GM13977 (cell line): ENCODE data around the gene KHDC1.
"Not testable (repeated sequence)": the region's sequence is repeated elsewhere in the genome, so short reads cannot be mapped to it uniquely, and the experiment has no call there.

Experiments
- DNase-seq: peaks from one replicate; pipeline ENCODE4 v3.0.0; 2012; ENCODE audit warnings: low spot score
- in situ Hi-C: fragments of 300-500 bp; cut with MboI; formaldehyde crosslinking; loops from one replicate; pipeline ENCODE4 v1.12.0; 2022; ENCODE audit warnings: low sequenced_read_pairs, low pct_unique_long_range_greater_than_20kb, mixed read lengths, inconsistent platforms; ENCODE audit not compliant: unreplicated experiment
- TF ChIP-seq, protein P1 (sequence below): IDR thresholded peaks from 2 replicates; pipeline ENCODE4 v1.5.1; 2012; ENCODE audit warnings: mild to moderate bottlenecking, control low read depth; ENCODE audit not compliant: insufficient read depth; ENCODE audit errors: extremely low read depth, missing control alignments

KHDC1 gene

DNA sequence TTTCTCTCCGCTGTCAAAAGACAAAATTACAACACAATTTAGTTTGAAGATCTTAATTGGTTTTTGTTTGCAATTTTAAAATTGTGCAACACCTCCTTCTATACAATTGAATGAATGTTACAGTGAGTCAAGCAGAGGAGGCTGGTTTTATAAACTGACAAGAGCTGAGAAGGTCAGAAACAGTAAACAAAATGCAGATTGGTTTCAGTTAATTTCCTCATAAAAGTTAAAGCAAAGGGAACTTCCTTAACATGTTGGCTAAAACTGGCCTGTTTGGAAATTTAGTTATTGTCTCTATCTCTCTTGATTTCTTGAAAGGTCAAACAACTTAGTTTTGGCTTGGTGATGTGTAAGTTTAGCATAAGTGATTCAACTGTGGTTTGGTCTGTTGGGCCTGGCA is 59.9 kb downstream of the KHDC1 start:
- DNase-seq = no peak
- TF ChIP-seq, protein P1, sequence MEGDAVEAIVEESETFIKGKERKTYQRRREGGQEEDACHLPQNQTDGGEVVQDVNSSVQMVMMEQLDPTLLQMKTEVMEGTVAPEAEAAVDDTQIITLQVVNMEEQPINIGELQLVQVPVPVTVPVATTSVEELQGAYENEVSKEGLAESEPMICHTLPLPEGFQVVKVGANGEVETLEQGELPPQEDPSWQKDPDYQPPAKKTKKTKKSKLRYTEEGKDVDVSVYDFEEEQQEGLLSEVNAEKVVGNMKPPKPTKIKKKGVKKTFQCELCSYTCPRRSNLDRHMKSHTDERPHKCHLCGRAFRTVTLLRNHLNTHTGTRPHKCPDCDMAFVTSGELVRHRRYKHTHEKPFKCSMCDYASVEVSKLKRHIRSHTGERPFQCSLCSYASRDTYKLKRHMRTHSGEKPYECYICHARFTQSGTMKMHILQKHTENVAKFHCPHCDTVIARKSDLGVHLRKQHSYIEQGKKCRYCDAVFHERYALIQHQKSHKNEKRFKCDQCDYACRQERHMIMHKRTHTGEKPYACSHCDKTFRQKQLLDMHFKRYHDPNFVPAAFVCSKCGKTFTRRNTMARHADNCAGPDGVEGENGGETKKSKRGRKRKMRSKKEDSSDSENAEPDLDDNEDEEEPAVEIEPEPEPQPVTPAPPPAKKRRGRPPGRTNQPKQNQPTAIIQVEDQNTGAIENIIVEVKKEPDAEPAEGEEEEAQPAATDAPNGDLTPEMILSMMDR = no peak
- in situ Hi-C loops = no loop called here

DNA sequence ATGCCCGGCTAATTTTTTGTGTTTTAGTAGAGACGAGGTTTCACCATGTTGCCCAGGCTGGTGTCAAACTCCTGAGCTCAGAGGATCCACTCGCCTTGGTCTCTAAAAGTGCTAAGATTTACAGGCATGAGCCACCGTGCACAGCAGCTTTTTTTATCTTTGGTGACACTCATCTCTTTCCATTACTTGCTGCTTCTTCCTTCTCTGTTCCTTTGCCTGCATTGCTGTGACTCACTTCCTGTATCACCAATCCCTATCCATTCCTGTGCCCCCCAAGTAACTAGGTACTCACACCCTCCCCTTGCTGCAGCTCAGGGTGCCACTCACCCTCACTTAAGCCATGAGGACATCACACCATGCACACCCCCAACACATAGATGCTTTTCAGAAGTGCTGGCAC is 62.3 kb downstream of the KHDC1 start:
- TF ChIP-seq, protein P1 = no peak
- in situ Hi-C loops = no loop called here
- DNase-seq = no peak

DNA sequence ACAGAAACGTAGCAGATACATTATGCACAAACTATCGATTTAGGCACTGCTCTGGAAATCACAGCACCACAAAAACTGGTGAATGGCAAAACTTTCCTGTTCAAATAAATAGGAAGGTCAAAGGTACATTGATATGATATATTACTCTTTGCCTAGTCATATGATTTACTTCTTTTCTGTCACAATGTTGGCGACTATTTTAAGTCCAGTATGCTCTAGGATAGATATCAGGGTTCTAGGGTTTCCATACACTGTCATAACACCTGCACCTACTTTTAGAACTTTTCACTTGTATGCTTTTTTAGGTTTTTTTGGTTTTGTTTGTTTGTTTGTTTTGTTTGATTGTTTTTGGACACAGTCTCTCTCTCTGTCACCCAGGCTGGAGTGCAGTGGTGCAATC is 62.7 kb downstream of the KHDC1 start:
- in situ Hi-C loops = no loop called here
- DNase-seq = no peak
- TF ChIP-seq, protein P1 = no peak

DNA sequence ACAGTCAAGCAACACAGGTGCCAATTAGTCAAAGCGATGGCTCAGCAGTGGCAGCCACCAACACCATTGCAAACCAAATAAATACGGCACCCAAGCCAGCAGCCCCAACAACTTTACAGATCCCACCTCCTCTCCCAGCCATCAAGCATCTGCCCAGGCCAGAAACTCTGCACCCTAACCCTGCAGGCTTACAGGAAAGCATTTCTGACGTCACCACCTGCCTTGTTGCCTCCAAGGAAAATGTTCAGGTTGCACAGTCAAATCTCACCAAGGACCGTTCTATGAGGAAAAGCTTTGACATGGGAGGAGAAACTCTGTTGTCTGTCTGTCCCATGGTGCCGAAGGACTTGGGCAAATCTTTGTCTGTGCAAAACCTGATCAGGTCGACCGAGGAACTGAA is 68.3 kb downstream of the KHDC1 start:
- DNase-seq = no peak
- TF ChIP-seq, protein P1 = no peak
- in situ Hi-C loops = no loop called here

DNA sequence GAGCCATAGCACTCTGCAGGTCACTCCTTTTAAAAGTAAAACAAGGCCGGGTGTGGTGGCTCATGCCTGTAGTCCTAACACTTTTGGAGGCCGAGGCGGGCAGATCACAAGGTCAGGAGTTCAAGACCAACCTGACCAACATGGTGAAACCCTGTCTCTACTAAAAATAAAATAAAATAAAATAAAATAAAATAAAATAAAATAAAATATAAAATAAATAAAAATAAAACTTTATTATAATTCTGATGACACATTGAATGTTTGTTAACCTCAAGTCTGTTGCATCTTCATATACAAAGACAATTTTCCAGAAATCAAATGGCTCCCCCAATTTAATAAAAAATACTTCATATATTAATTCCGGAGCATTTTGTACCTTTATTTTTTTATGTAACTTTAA is 69.7 kb downstream of the KHDC1 start:
- in situ Hi-C loops, DNase-seq: not testable (repeated sequence)
